Cardiac muscle cell (in vitro differentiated cells and primary cell): ENCODE results near the gene DBNDD1. TPM values are rescaled to one million over a fixed set of nuclear protein-coding genes. Genes with fewer than 3 reads are reported as not detected.
A peak's percentile ranks its signal among the peaks of the same experiment; 100 is the strongest.

Experiments used
- DNase-seq, 2 donors: peaks; one replicate each; pipeline versions ENCODE4 v3.0.0 to v3.0.0-alpha.2; 2010 to 2017; ENCODE audit warnings: low read depth in 1 of 2, low spot score in 1 of 2
- H3K27ac ChIP-seq: fragments of 200-600 bp; sonication (generic); 2 replicates; pipeline ENCODE4 v1.5.1; 2016
- H3K27me3 ChIP-seq: fragments of 200-600 bp; sonication (generic); 2 replicates; pipeline ENCODE4 v1.6.0; 2016; ENCODE audit warnings: control low read depth
- H3K36me3 ChIP-seq: fragments of 200-600 bp; sonication (generic); 2 replicates; pipeline ENCODE4 v1.5.1; 2016; ENCODE audit warnings: control low read depth
- H3K4me1 ChIP-seq: fragments of 200-600 bp; sonication (generic); 2 replicates; pipeline ENCODE4 v1.8.1; 2017; ENCODE audit warnings: low read depth, mild to moderate bottlenecking, mixed run types
- H3K4me3 ChIP-seq: fragments of 200-600 bp; sonication (generic); 2 replicates; pipeline ENCODE4 v1.5.1; 2016; ENCODE audit warnings: mild to moderate bottlenecking
- H3K9me3 ChIP-seq: fragments of 200-600 bp; sonication (generic); 2 replicates; pipeline ENCODE4 v1.5.1; 2017; ENCODE audit warnings: low read depth, mild to moderate bottlenecking, control low read depth
- CTCF ChIP-seq: IDR thresholded peaks from 2 replicates; pipeline ENCODE4 v1.5.1; 2012; ENCODE audit warnings: low read depth, mild to moderate bottlenecking, low read length
- polyA plus RNA-seq: library from polyadenylated mRNA; unstranded; fragments of >200 nt; fragmentation: Nextera tagmentation; extraction: Ambion mirVana; gene quantifications from 2 replicates; pipeline ENCODE4 v1.2.1, GENCODE V29; 2016
- total RNA-seq: library from RNA; depleted of rRNA; stranded (reverse); fragments of >200 nt; gene quantifications from 2 replicates; pipeline ENCODE4 v1.2.3, GENCODE V29; 2016

The DBNDD1 gene
- total and polyA plus RNA-seq, 2 experiments from 2014 or later = 5.1 to 5.9 TPM

- Histone ChIP-seq H3K4me3 (no peak overlapping the region), H3K27me3 (no peaks in the 10 kb centered on the region), H3K27ac (peak overlapping the region; percentile 39), H3K9me3 (no peaks in the 10 kb centered on the region), H3K4me1 (no peaks in the 10 kb centered on the region), H3K36me3 (peaks cover 11% of the 10 kb centered on the region)
- no peak for DNase-seq
- no peak for TF ChIP-seq CTCF
Observed at GRCh38 chr16:89994389-89994720, 24.9 kb downstream of the DBNDD1 start.

- no peaks in the 10 kb centered on the region for H3K4me1 ChIP-seq
- peak overlapping the region; percentile 39 for H3K27ac ChIP-seq
- H3K36me3 ChIP-seq = peaks cover 11% of the 10 kb centered on the region
- DNase-seq = no peak
- H3K9me3 ChIP-seq = no peaks in the 10 kb centered on the region
- no peaks in the 10 kb centered on the region for H3K27me3 ChIP-seq
- TF ChIP-seq CTCF = no peak
- H3K4me3 ChIP-seq = no peak overlapping the region
Observed at GRCh38 chr16:89993971-89994370, 25.3 kb downstream of the DBNDD1 start.

GRCh38 chr16:89993377-89993776 is 25.9 kb downstream of the DBNDD1 start:
- TF ChIP-seq CTCF = no peak
- Histone ChIP-seq H3K9me3 (no peaks in the 10 kb centered on the region), H3K4me3 (no peak overlapping the region), H3K36me3 (peaks cover 11% of the 10 kb centered on the region), H3K4me1 (no peaks in the 10 kb centered on the region), H3K27me3 (no peaks in the 10 kb centered on the region), H3K27ac (no peak overlapping the region)
- DNase-seq = no peak

- peaks cover 7% of the 10 kb centered on the region for H3K36me3 ChIP-seq
Observed at GRCh38 chr16:89990799-89991198, 28.5 kb downstream of the DBNDD1 start.

GRCh38 chr16:89988951-89989350 is 30.3 kb downstream of the DBNDD1 start:
- H3K27ac ChIP-seq = no peak overlapping the region
- no peaks in the 10 kb centered on the region for H3K9me3 ChIP-seq
- H3K36me3 ChIP-seq = peaks cover 14% of the 10 kb centered on the region
- H3K27me3 ChIP-seq = no peaks in the 10 kb centered on the region
- H3K4me3 ChIP-seq = no peak overlapping the region
- no peak for TF ChIP-seq CTCF
- no peaks in the 10 kb centered on the region for H3K4me1 ChIP-seq
- DNase-seq = no peak

More at GRCh38 chr16:89990799-89991198, 28.5 kb downstream of the DBNDD1 start:
- no peak for TF ChIP-seq CTCF
- no peak overlapping the region for H3K27ac ChIP-seq
- H3K4me3 ChIP-seq = no peak overlapping the region
- no peaks in the 10 kb centered on the region for H3K4me1 ChIP-seq
- H3K27me3 ChIP-seq = no peaks in the 10 kb centered on the region
- DNase-seq = no peak
- no peaks in the 10 kb centered on the region for H3K9me3 ChIP-seq

GRCh38 chr16:89987169-89987568 is 32.1 kb downstream of the DBNDD1 start:
- Histone ChIP-seq H3K4me3 (no peak overlapping the region), H3K27me3 (no peaks in the 10 kb centered on the region), H3K9me3 (no peaks in the 10 kb centered on the region), H3K4me1 (no peaks in the 10 kb centered on the region), H3K27ac (no peak overlapping the region), H3K36me3 (peaks cover 19% of the 10 kb centered on the region)
- TF ChIP-seq CTCF = no peak
- DNase-seq = no peak
